ENCODE measurements around the gene ACVR1B.

GRCh38 chr12:52038447-52038846 lies 86.9 kb downstream of the ACVR1B start:
- TF ChIP-seq CTCF (IDR thresholded peaks at IDR 0.05) (no peak), POLR2A (IDR thresholded peaks at IDR 0.05) (no peak)
